ENCODE data around the gene PLPP3.
"Not testable (repeated sequence)": the region's sequence is repeated elsewhere in the genome, so short reads cannot be mapped to it uniquely, and the experiment has no call there.

The PLPP3 gene

GRCh38 chr1:56578963-56579875, at the start of gene PLPP3:
PLPP3 (minus strand) TSS chr1:56579563; CDS start chr1:56579016, 547 bp downstream.
- no peak for DNase-seq

- DNase-seq: no peak
Measured at GRCh38 chr1:56627636-56628039, 48.3 kb upstream of the PLPP3 start.

- DNase-seq: no peak
Measured at GRCh38 chr1:56627019-56627635, 47.8 kb upstream of the PLPP3 start.

- no peak for DNase-seq
Measured at GRCh38 chr1:56626546-56626945, 47.2 kb upstream of the PLPP3 start.

- no peak for DNase-seq
Measured at GRCh38 chr1:56625819-56626440, 46.6 kb upstream of the PLPP3 start.

- no peak for DNase-seq
Measured at GRCh38 chr1:56617141-56617540, 37.8 kb upstream of the PLPP3 start.

- DNase-seq: not testable (repeated sequence)
Measured at GRCh38 chr1:56610770-56611169, 31.4 kb upstream of the PLPP3 start.

- not testable (repeated sequence) for DNase-seq
Measured at GRCh38 chr1:56610097-56610496, 30.7 kb upstream of the PLPP3 start.

- DNase-seq: not testable (repeated sequence)
Measured at GRCh38 chr1:56595397-56596191, 16.2 kb upstream of the PLPP3 start.

GRCh38 chr1:56591909-56592308, 12.5 kb upstream of the PLPP3 start:
- no peak for DNase-seq

- no peak for DNase-seq
Measured at GRCh38 chr1:56590520-56591011, 11.2 kb upstream of the PLPP3 start.

GRCh38 chr1:56589369-56589768, 10.0 kb upstream of the PLPP3 start:
- no peak for DNase-seq

GRCh38 chr1:56586502-56586901, 7.1 kb upstream of the PLPP3 start:
- DNase-seq: no peak

- no peak for DNase-seq
Measured at GRCh38 chr1:56585985-56586384, 6.6 kb upstream of the PLPP3 start.

- no peak for DNase-seq
Measured at GRCh38 chr1:56584910-56585528, 5.7 kb upstream of the PLPP3 start.

- DNase-seq: no peak
Measured at GRCh38 chr1:56583957-56584468, 4.7 kb upstream of the PLPP3 start.

- DNase-seq: no peak
Measured at GRCh38 chr1:56580771-56581170, 1.4 kb upstream of the PLPP3 start.

- no peak for DNase-seq
Measured at GRCh38 chr1:56578138-56578962, 1.0 kb downstream of the PLPP3 start.

GRCh38 chr1:56577406-56578137, 1.8 kb downstream of the PLPP3 start:
- no peak for DNase-seq

GRCh38 chr1:56576880-56577405, 2.4 kb downstream of the PLPP3 start:
- no peak for DNase-seq
